Hematopoietic multipotent progenitor cell treated with erythropoietin and hydrocortisone succinate and interleukin-3 and kit ligand, for 15 days (in vitro differentiated cells): ENCODE data around the gene UQCC3.
"Not testable (repeated sequence)": the region's sequence is repeated elsewhere in the genome, so short reads cannot be mapped to it uniquely, and the experiment has no call there.

ENCODE experiments used
- DNase-seq: peaks from one replicate; pipeline ENCODE4 v3.0.0-alpha.2; 2015; ENCODE audit warnings: low spot score

UQCC3 gene

GRCh38 chr11:62665599-62666258, 5.7 kb upstream of the UQCC3 start:
- no peak for DNase-seq

- no peak for DNase-seq
These were observed 5.1 kb upstream of the UQCC3 start for GRCh38 chr11:62666259-62666926.

GRCh38 chr11:62667460-62667859, 4.0 kb upstream of the UQCC3 start:
- DNase-seq: no peak

- DNase-seq: peak; percentile 17
These were observed 1.9 kb upstream of the UQCC3 start for GRCh38 chr11:62669420-62670161.

- DNase-seq: no peak
These were observed 251 bp upstream of the UQCC3 start for GRCh38 chr11:62671236-62671607.

GRCh38 chr11:62673196-62673525, 1.7 kb downstream of the UQCC3 start:
- DNase-seq: no peak

- not testable (repeated sequence) for DNase-seq
These were observed 3.9 kb downstream of the UQCC3 start for GRCh38 chr11:62675415-62675814.

GRCh38 chr11:62676698-62677097, 5.2 kb downstream of the UQCC3 start:
- no peak for DNase-seq

GRCh38 chr11:62677156-62677555, 5.7 kb downstream of the UQCC3 start:
- no peak for DNase-seq

GRCh38 chr11:62677714-62678113, 6.2 kb downstream of the UQCC3 start:
- no peak for DNase-seq

- DNase-seq: no peak
These were observed 6.9 kb downstream of the UQCC3 start for GRCh38 chr11:62678433-62678769.

- peak; percentile 85 for DNase-seq
These were observed 7.6 kb downstream of the UQCC3 start, which contains the start of gene UBXN1 for GRCh38 chr11:62678770-62679696. TSS of gene UBXN1 (minus strand) at chr11:62679073. CDS start at chr11:62678923, 150 bp downstream.

GRCh38 chr11:62680825-62681240, 9.4 kb downstream of the UQCC3 start:
- peak; percentile 60 for DNase-seq

GRCh38 chr11:62682518-62682917, 11.0 kb downstream of the UQCC3 start:
- no peak for DNase-seq

GRCh38 chr11:62687508-62688396, 16.3 kb downstream of the UQCC3 start:
- no peak for DNase-seq

- DNase-seq: no peak
These were observed 17.0 kb downstream of the UQCC3 start for GRCh38 chr11:62688491-62688890.

GRCh38 chr11:62689421-62690183, 18.1 kb downstream of the UQCC3 start, which contains the start of gene LRRN4CL:
TSS of gene LRRN4CL (minus strand) at chr11:62689530. CDS start at chr11:62688508, 1,022 bp downstream.
- no peak for DNase-seq

- DNase-seq: not testable (repeated sequence)
These were observed 22.2 kb downstream of the UQCC3 start for GRCh38 chr11:62693624-62694023.

- DNase-seq: peak; percentile 89
These were observed 23.1 kb downstream of the UQCC3 start for GRCh38 chr11:62694455-62695167.

GRCh38 chr11:62702246-62702645, 30.8 kb downstream of the UQCC3 start:
- no peak for DNase-seq
